ENCODE results near the gene DIS3L2.

DNA sequence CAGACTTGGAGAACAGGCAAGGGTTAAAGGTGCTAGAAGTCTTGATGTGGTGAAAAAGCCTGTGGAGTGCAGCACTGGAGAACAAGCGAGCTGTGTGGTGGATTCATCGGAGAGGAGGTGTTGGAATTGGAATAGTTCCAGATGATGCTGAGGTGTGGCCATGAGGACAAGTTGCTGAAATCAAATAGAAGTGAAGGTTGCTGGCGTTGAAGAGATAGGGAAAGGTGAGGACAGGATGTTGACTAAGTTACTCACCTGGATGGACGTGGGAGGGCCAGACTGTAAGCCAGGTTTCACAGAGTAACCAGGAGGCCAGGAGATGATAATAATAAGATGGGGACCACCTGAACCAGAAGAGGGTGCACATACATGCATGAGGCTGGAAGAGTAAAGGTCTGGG lies 173.4 kb downstream of the DIS3L2 start:
- TF ChIP-seq EZH2 (IDR thresholded peaks at IDR 0.05; ENCODE audit: insufficient read depth, poor library complexity, severe bottlenecking) (no peak), EZH2phosphoT487 (IDR thresholded peaks at IDR 0.05; ENCODE audit: insufficient read depth, low read depth) (no peak)
